ENCODE results near the gene OTULIN. TPM values are rescaled to one million over a fixed set of nuclear protein-coding genes. Genes with fewer than 3 reads are reported as not detected.

Gene OTULIN
- total and polyA plus RNA-seq, 2 of the 13 experiments (the other 11 are each of a cell fraction or from before 2014, with no cell fraction given) = 7.0 to 34.8 TPM

DNA sequence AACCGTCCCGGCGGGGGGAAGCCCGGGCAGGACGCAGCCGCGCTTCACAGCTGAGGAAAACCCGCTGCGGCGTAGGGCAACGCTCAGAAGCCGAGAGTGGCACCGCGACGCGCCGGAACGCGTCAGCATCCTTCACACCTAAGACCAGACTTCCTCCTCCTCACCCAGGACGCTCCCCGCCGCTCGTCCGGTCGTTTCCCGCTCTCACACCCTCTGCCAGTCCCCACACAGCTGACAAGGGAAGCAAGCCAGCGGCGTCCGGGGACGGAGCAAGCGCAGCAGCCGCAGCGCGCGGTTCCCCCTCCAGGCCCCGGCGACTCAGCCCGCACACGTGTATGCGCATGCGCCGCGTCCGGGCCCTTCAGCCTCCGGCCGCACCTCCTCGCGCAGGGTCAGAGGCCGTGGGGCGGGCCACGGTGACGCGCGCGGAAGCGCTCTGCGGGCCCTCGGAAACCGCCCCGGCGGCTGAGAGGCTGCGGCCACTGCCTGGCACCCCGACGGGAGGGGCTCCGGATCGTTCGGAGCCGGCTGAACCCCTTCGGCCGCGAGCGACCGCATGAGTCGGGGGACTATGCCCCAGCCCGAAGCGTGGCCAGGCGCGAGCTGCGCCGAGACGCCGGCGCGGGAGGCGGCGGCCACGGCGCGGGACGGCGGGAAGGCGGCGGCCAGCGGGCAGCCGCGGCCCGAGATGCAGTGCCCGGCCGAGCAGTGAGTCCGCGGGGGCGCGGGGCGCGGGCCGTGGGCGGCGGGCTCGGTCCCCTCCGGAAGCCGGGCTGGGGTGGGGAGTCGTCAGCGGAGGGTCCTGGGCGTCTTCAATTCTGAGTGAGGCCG lies at the start of gene OTULIN (continued):
- TF ChIP-seq, protein P1, sequence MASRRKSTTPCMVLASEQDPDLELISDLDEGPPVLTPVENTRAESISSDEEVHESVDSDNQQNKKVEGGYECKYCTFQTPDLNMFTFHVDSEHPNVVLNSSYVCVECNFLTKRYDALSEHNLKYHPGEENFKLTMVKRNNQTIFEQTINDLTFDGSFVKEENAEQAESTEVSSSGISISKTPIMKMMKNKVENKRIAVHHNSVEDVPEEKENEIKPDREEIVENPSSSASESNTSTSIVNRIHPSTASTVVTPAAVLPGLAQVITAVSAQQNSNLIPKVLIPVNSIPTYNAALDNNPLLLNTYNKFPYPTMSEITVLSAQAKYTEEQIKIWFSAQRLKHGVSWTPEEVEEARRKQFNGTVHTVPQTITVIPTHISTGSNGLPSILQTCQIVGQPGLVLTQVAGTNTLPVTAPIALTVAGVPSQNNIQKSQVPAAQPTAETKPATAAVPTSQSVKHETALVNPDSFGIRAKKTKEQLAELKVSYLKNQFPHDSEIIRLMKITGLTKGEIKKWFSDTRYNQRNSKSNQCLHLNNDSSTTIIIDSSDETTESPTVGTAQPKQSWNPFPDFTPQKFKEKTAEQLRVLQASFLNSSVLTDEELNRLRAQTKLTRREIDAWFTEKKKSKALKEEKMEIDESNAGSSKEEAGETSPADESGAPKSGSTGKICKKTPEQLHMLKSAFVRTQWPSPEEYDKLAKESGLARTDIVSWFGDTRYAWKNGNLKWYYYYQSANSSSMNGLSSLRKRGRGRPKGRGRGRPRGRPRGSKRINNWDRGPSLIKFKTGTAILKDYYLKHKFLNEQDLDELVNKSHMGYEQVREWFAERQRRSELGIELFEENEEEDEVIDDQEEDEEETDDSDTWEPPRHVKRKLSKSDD (CRISPR knock-in tag; IDR thresholded peaks at IDR 0.05; ENCODE audit: low read depth) = no peak
- TF ChIP-seq, protein P2, sequence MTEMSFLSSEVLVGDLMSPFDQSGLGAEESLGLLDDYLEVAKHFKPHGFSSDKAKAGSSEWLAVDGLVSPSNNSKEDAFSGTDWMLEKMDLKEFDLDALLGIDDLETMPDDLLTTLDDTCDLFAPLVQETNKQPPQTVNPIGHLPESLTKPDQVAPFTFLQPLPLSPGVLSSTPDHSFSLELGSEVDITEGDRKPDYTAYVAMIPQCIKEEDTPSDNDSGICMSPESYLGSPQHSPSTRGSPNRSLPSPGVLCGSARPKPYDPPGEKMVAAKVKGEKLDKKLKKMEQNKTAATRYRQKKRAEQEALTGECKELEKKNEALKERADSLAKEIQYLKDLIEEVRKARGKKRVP (CRISPR knock-in tag; IDR thresholded peaks at IDR 0.05) = 0 out of 4 replicates have a peak, but pooled peaks of 1 of the 2 experiments have one; percentile 24
- TF ChIP-seq MAF1 (CRISPR knock-in tag; IDR thresholded peaks at IDR 0.05; ENCODE audit: borderline replicate concordance) (peak; percentile 67; the same call in 1 of the 2 replicates), DMAP1 (CRISPR knock-in tag; IDR thresholded peaks at IDR 0.05) (peak; percentile 73; the same call in 1 of the 2 replicates), TGIF2 (CRISPR knock-in tag; IDR thresholded peaks at IDR 0.05) (peak; percentile 88), BORCS8-MEF2B (CRISPR knock-in tag; IDR thresholded peaks at IDR 0.05) (peak; percentile 84; the same call in 1 of the 2 replicates), TAF1 (CRISPR knock-in tag; IDR thresholded peaks at IDR 0.05) (peak; percentile 86), ZNF841 (CRISPR knock-in tag; IDR thresholded peaks at IDR 0.05; ENCODE audit: borderline replicate concordance) (peak; percentile 67; the same call in 1 of the 2 replicates), GFI1 (CRISPR knock-in tag; IDR thresholded peaks at IDR 0.05; ENCODE audit: borderline replicate concordance) (peak; percentile 80)
- TF ChIP-seq, protein P3, sequence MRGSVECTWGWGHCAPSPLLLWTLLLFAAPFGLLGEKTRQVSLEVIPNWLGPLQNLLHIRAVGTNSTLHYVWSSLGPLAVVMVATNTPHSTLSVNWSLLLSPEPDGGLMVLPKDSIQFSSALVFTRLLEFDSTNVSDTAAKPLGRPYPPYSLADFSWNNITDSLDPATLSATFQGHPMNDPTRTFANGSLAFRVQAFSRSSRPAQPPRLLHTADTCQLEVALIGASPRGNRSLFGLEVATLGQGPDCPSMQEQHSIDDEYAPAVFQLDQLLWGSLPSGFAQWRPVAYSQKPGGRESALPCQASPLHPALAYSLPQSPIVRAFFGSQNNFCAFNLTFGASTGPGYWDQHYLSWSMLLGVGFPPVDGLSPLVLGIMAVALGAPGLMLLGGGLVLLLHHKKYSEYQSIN (CRISPR knock-in tag; IDR thresholded peaks at IDR 0.05; ENCODE audit: borderline replicate concordance) = no peak
- TF ChIP-seq, protein P4, sequence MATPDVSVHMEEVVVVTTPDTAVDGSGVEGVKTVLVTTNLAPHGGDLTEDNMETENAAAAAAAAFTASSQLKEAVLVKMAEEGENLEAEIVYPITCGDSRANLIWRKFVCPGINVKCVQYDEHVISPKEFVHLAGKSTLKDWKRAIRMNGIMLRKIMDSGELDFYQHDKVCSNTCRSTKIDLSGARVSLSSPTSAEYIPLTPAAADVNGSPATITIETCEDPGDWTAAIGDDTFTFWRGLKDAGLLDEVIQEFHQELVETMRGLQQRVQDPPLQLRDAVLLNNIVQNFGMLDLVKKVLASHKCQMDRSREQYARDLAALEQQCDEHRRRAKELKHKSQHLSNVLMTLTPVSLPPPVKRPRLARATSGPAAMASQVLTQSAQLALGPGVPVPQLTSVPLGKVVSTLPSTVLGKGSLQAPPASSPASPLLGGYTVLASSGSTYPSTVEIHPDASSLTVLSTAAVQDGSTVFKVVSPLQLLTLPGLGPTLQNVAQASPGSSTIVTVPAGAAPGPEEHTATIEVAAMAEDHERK (CRISPR knock-in tag; IDR thresholded peaks at IDR 0.05; ENCODE audit: low read depth) = peak; percentile 68; the same call in 1 of the 2 replicates
- TF ChIP-seq, protein P5, sequence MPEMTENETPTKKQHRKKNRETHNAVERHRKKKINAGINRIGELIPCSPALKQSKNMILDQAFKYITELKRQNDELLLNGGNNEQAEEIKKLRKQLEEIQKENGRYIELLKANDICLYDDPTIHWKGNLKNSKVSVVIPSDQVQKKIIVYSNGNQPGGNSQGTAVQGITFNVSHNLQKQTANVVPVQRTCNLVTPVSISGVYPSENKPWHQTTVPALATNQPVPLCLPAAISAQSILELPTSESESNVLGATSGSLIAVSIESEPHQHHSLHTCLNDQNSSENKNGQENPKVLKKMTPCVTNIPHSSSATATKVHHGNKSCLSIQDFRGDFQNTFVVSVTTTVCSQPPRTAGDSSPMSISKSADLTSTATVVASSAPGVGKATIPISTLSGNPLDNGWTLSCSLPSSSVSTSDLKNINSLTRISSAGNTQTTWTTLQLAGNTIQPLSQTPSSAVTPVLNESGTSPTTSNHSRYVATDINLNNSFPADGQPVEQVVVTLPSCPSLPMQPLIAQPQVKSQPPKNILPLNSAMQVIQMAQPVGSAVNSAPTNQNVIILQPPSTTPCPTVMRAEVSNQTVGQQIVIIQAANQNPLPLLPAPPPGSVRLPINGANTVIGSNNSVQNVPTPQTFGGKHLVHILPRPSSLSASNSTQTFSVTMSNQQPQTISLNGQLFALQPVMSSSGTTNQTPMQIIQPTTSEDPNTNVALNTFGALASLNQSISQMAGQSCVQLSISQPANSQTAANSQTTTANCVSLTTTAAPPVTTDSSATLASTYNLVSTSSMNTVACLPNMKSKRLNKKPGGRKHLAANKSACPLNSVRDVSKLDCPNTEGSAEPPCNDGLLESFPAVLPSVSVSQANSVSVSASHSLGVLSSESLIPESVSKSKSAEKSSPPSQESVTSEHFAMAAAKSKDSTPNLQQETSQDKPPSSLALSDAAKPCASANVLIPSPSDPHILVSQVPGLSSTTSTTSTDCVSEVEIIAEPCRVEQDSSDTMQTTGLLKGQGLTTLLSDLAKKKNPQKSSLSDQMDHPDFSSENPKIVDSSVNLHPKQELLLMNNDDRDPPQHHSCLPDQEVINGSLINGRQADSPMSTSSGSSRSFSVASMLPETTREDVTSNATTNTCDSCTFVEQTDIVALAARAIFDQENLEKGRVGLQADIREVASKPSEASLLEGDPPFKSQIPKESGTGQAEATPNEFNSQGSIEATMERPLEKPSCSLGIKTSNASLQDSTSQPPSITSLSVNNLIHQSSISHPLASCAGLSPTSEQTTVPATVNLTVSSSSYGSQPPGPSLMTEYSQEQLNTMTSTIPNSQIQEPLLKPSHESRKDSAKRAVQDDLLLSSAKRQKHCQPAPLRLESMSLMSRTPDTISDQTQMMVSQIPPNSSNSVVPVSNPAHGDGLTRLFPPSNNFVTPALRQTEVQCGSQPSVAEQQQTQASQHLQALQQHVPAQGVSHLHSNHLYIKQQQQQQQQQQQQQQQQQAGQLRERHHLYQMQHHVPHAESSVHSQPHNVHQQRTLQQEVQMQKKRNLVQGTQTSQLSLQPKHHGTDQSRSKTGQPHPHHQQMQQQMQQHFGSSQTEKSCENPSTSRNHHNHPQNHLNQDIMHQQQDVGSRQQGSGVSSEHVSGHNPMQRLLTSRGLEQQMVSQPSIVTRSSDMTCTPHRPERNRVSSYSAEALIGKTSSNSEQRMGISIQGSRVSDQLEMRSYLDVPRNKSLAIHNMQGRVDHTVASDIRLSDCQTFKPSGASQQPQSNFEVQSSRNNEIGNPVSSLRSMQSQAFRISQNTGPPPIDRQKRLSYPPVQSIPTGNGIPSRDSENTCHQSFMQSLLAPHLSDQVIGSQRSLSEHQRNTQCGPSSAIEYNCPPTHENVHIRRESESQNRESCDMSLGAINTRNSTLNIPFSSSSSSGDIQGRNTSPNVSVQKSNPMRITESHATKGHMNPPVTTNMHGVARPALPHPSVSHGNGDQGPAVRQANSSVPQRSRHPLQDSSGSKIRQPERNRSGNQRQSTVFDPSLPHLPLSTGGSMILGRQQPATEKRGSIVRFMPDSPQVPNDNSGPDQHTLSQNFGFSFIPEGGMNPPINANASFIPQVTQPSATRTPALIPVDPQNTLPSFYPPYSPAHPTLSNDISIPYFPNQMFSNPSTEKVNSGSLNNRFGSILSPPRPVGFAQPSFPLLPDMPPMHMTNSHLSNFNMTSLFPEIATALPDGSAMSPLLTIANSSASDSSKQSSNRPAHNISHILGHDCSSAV (CRISPR knock-in tag; IDR thresholded peaks at IDR 0.05; ENCODE audit: borderline replicate concordance) = no peak

Data from HepG2 (cell line).